ENCODE results near the gene DCAF16. TPM values are rescaled to one million over a fixed set of nuclear protein-coding genes. Genes with fewer than 3 reads are reported as not detected.

The DCAF16 gene
- total and polyA plus RNA-seq, 2 donors (not counting 1 experiment from before 2014, with no cell fraction given), result 18.2 to 68.1 TPM

DNA sequence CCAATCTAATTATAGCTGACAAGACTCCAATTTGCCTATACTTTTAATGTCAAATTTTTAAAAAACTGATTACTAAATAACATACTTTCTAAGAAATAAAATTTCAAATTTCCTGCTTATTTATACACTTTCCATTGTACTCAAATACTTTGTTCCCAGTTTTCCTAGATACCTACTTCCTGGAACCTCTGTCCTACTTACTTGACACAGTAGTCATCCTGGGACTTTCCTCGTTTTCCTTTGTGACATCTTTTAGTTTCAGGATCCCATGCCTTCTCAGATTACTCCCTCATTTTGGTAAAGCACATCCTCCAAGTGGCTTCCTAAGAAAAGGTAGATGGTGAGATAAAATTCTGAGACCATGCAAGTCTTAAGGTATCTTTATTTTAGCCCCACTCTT lies 15.8 kb downstream of the DCAF16 start:
- CTCF ChIA-PET, result no interaction called here
- ATAC-seq (ENCODE audit: low read depth), result no peak

GRCh38 chr4:17788956-17789355 lies 21.6 kb downstream of the DCAF16 start:
- H3K4me1 ChIP-seq (ENCODE audit: control insufficient read depth in 2 of 2, insufficient read depth in 2 of 2, low read length in 2 of 2), result peaks cover 4 to 8% of the 10 kb centered on the region in 2 donors
- H2AFZ ChIP-seq (ENCODE audit: insufficient read depth, low read depth, low read length, poor library complexity, severe bottlenecking), result no peak overlapping the region
- H3K27ac Mint-ChIP-seq, result no peak overlapping the region
- ATAC-seq (ENCODE audit: low read depth) (no peak), DNase-seq (no peak)
- H3K27me3 ChIP-seq (replicated peaks in 1 of 4; ENCODE audit: control extremely low read depth in 1 of 4, control insufficient read depth in 3 of 4, insufficient read depth in 4 of 4, low read length in 3 of 4), result no peaks in the 10 kb centered on the region
- H4K20me1 ChIP-seq (ENCODE audit: control insufficient read depth, insufficient read depth, low read length, poor library complexity, severe bottlenecking), result no peaks in the 10 kb centered on the region
- peaks cover 0 to 6% (median 1%) of the 10 kb centered on the region in 3 donors for H3K9me3 ChIP-seq (ENCODE audit: control extremely low read depth in 1 of 3, control insufficient read depth in 2 of 3, insufficient read depth in 1 of 3, low read length in 2 of 3)
- H3K27ac ChIP-seq (ENCODE audit: low read length in 2 of 2), result no peak overlapping the region
- peaks cover 0 to 5% of the 10 kb centered on the region in 2 experiments for H3K36me3 ChIP-seq (replicated peaks in 1 of 2; ENCODE audit: control extremely low read depth in 1 of 2, control insufficient read depth in 1 of 2, extremely low read depth in 1 of 2, insufficient read depth in 2 of 2, low read length in 1 of 2)
- no peak overlapping the region for H3K4me3 ChIP-seq (ENCODE audit: control extremely low read depth in 1 of 5, extremely low read depth in 1 of 5, insufficient read depth in 1 of 5, low read depth in 2 of 5, low read length in 4 of 5)
- H3K4me3 Mint-ChIP-seq, result no peak overlapping the region
- H3K9ac ChIP-seq (ENCODE audit: low read length), result no peak overlapping the region
- H3K79me2 ChIP-seq (ENCODE audit: control insufficient read depth, insufficient read depth, low read length), result no peaks in the 10 kb centered on the region
- peaks cover 9% of the 10 kb centered on the region for H3K4me1 Mint-ChIP-seq
- H3K4me2 ChIP-seq (replicated peaks; ENCODE audit: low read depth, low read length, poor library complexity, severe bottlenecking), result no peak overlapping the region
- ChIA-PET CTCF (interaction anchor here (1.8 kb wide), 1 partner anchor 15 kb away, joined by 4 read pairs; no protein-coding TSS in a partner anchor), POLR2A (no interaction called here)
- intact Hi-C loops (cut with micrococcal nuclease), result no loop called here
- no peaks in the 10 kb centered on the region for H3K9me3 Mint-ChIP-seq (ENCODE audit: insufficient read depth)
- H3K27me3 Mint-ChIP-seq, result no peaks in the 10 kb centered on the region
- TF ChIP-seq CTCF (IDR thresholded peaks at IDR 0.05), result no peak
- TF ChIP-seq EZH2 (IDR thresholded peaks at IDR 0.05; ENCODE audit: borderline replicate concordance, insufficient read depth, low read depth, low read length, poor library complexity, severe bottlenecking), result no peak

More for the DNA sequence above, 15.8 kb downstream of the DCAF16 start:
- H3K36me3 ChIP-seq (replicated peaks in 1 of 2; ENCODE audit: control extremely low read depth in 1 of 2, control insufficient read depth in 1 of 2, extremely low read depth in 1 of 2, insufficient read depth in 2 of 2, low read length in 1 of 2), result peaks cover 0 to 7% of the 10 kb centered on the region in 2 experiments
- H3K27me3 ChIP-seq (replicated peaks in 1 of 4; ENCODE audit: control extremely low read depth in 1 of 4, control insufficient read depth in 3 of 4, insufficient read depth in 4 of 4, low read length in 3 of 4), result no peaks in the 10 kb centered on the region
- H3K4me1 ChIP-seq (ENCODE audit: control insufficient read depth in 2 of 2, insufficient read depth in 2 of 2, low read length in 2 of 2), result no peaks in the 10 kb centered on the region
- H3K9me3 ChIP-seq (ENCODE audit: control extremely low read depth in 1 of 3, control insufficient read depth in 2 of 3, insufficient read depth in 1 of 3, low read length in 2 of 3), result peaks cover 0 to 6% (median 1%) of the 10 kb centered on the region in 3 donors
- no CpG with 5 or more reads among the region's 1 CpG for WGBS (ENCODE audit: insufficient coverage)
- H3K79me2 ChIP-seq (ENCODE audit: control insufficient read depth, insufficient read depth, low read length), result no peaks in the 10 kb centered on the region
- H3K27me3 Mint-ChIP-seq, result no peaks in the 10 kb centered on the region
- no peak overlapping the region for H3K4me3 ChIP-seq (ENCODE audit: control extremely low read depth in 1 of 5, extremely low read depth in 1 of 5, insufficient read depth in 1 of 5, low read depth in 2 of 5, low read length in 4 of 5)
- H4K20me1 ChIP-seq (ENCODE audit: control insufficient read depth, insufficient read depth, low read length, poor library complexity, severe bottlenecking), result no peaks in the 10 kb centered on the region
- H3K4me2 ChIP-seq (replicated peaks; ENCODE audit: low read depth, low read length, poor library complexity, severe bottlenecking), result no peak overlapping the region
- intact Hi-C loops (cut with micrococcal nuclease), result no loop called here
- no peak overlapping the region for H3K9ac ChIP-seq (ENCODE audit: low read length)
- POLR2A ChIA-PET, result no interaction called here
- no peak overlapping the region for H2AFZ ChIP-seq (ENCODE audit: insufficient read depth, low read depth, low read length, poor library complexity, severe bottlenecking)
- no peak for TF ChIP-seq EZH2 (IDR thresholded peaks at IDR 0.05; ENCODE audit: borderline replicate concordance, insufficient read depth, low read depth, low read length, poor library complexity, severe bottlenecking)
- no peak for TF ChIP-seq CTCF (IDR thresholded peaks at IDR 0.05)
- no peaks in the 10 kb centered on the region for H3K9me3 Mint-ChIP-seq (ENCODE audit: insufficient read depth)
- no peak overlapping the region for H3K27ac ChIP-seq (ENCODE audit: low read length in 2 of 2)
- no peaks in the 10 kb centered on the region for H3K4me1 Mint-ChIP-seq
- no peak overlapping the region for H3K27ac Mint-ChIP-seq
- DNase-seq, result no peak
- no peak overlapping the region for H3K4me3 Mint-ChIP-seq
